H9 (cell line): Measurements from ENCODE around the gene CACNG6. TPM values are rescaled to one million over a fixed set of nuclear protein-coding genes. Genes with fewer than 3 reads are reported as not detected.

Experiments used
- DNase-seq: peaks from one replicate; pipeline ENCODE4 v3.0.0-alpha.2; 2017
- H2AFZ ChIP-seq: one replicate; pipeline ENCODE4 v1.6.1; 2013; ENCODE audit warnings: mild to moderate bottlenecking, low read length, control low read depth, moderate library complexity
- H2AK5ac ChIP-seq: 2 replicates; pipeline ENCODE4 v1.6.1; 2013; ENCODE audit warnings: low read length, control low read depth, mixed read lengths; ENCODE audit not compliant: insufficient read length
- H2BK120ac ChIP-seq: one replicate; pipeline ENCODE4 v1.6.1; 2013; ENCODE audit warnings: low read depth, mild to moderate bottlenecking, low read length, control low read depth, inconsistent platforms; ENCODE audit not compliant: poor library complexity, severe bottlenecking
- H2BK12ac ChIP-seq: 2 replicates; pipeline ENCODE4 v1.6.1; 2013; ENCODE audit warnings: low read length, control low read depth, mixed read lengths, low read depth; ENCODE audit not compliant: insufficient read length
- H2BK15ac ChIP-seq: 2 replicates; pipeline ENCODE4 v1.6.1; 2013; ENCODE audit warnings: low read depth, low read length, control low read depth
- H2BK20ac ChIP-seq: one replicate; pipeline ENCODE4 v1.6.1; 2013; ENCODE audit warnings: low read depth, mild to moderate bottlenecking, low read length, control low read depth, inconsistent platforms; ENCODE audit not compliant: poor library complexity, severe bottlenecking
- H2BK5ac ChIP-seq: 2 replicates; pipeline ENCODE4 v1.6.1; 2013; ENCODE audit warnings: low read length, control low read depth, mixed read lengths; ENCODE audit not compliant: insufficient read length
- H3K14ac ChIP-seq: 2 replicates; pipeline ENCODE4 v1.6.1; 2013; ENCODE audit warnings: low read length, control low read depth; ENCODE audit not compliant: insufficient read depth
- H3K18ac ChIP-seq: 2 replicates; pipeline ENCODE4 v1.6.1; 2013; ENCODE audit warnings: low read depth, mild to moderate bottlenecking, mixed read lengths, low read length, control low read depth; ENCODE audit not compliant: insufficient read length
- H3K23ac ChIP-seq: 2 replicates; pipeline ENCODE4 v1.6.1; 2013; ENCODE audit warnings: low read length, control low read depth, mixed read lengths, low read depth; ENCODE audit not compliant: insufficient read length
- H3K23me2 ChIP-seq: 2 replicates; pipeline ENCODE4 v1.6.1; 2013; ENCODE audit warnings: low read depth, mild to moderate bottlenecking, mixed read lengths, low read length, control low read depth; ENCODE audit not compliant: insufficient read length, poor library complexity, severe bottlenecking
- H3K27ac ChIP-seq: 2 replicates; pipeline ENCODE4 v1.5.1; 2013; ENCODE audit warnings: low read length, control low read depth, mixed read lengths, low read depth; ENCODE audit not compliant: insufficient read length
- H3K27me3 ChIP-seq: 2 replicates; pipeline ENCODE4 v1.6.1; 2013; ENCODE audit warnings: low read length, control low read depth, inconsistent platforms; ENCODE audit not compliant: insufficient read depth
- H3K4ac ChIP-seq: 2 replicates; pipeline ENCODE4 v1.6.1; 2013; ENCODE audit warnings: low read depth, mild to moderate bottlenecking, control low read depth, inconsistent platforms, low read length, moderate library complexity
- H3K4me1 ChIP-seq: 2 replicates; pipeline ENCODE4 v1.6.1; 2013; ENCODE audit warnings: low read length, control low read depth, inconsistent platforms; ENCODE audit not compliant: insufficient read depth
- H3K4me2 ChIP-seq: 2 replicates; pipeline ENCODE4 v1.6.1; 2013; ENCODE audit warnings: low read length, control low read depth, mixed read lengths; ENCODE audit not compliant: insufficient read length, insufficient read depth
- H3K56ac ChIP-seq: 2 replicates; pipeline ENCODE4 v1.6.1; 2013; ENCODE audit warnings: low read depth, mild to moderate bottlenecking, mixed read lengths, low read length, control low read depth; ENCODE audit not compliant: insufficient read length
- H3K79me1 ChIP-seq: 2 replicates; pipeline ENCODE4 v1.6.1; 2013; ENCODE audit warnings: low read depth, mild to moderate bottlenecking, moderate library complexity, low read length, control low read depth, inconsistent platforms; ENCODE audit not compliant: insufficient read depth, poor library complexity, severe bottlenecking
- H3K79me2 ChIP-seq: 2 replicates; pipeline ENCODE4 v1.6.1; 2013; ENCODE audit warnings: low read length, control low read depth, inconsistent platforms; ENCODE audit not compliant: insufficient read depth
- H3K9ac ChIP-seq: 2 replicates; pipeline ENCODE4 v1.6.1; 2013; ENCODE audit warnings: low read length, control low read depth, mixed read lengths; ENCODE audit not compliant: insufficient read length; ENCODE audit errors: extremely low read depth
- H3K9me3 ChIP-seq: one replicate; pipeline ENCODE4 v1.6.1; 2013; ENCODE audit warnings: low read depth, low read length, inconsistent platforms; ENCODE audit not compliant: control insufficient read depth
- H3T11ph ChIP-seq: one replicate; pipeline ENCODE4 v1.6.1; 2013; ENCODE audit warnings: mild to moderate bottlenecking, low read length, control low read depth, inconsistent platforms
- H4K20me1 ChIP-seq: one replicate; pipeline ENCODE4 v1.6.1; 2013; ENCODE audit not compliant: control insufficient read depth, insufficient read length, insufficient read depth
- H4K5ac ChIP-seq: 2 replicates; pipeline ENCODE4 v1.6.1; 2013; ENCODE audit warnings: low read depth, mild to moderate bottlenecking, mixed read lengths, low read length, control low read depth; ENCODE audit not compliant: insufficient read length
- H4K8ac ChIP-seq: replicated peaks from 2 replicates; pipeline ENCODE4 v1.6.1; 2013; ENCODE audit warnings: low read length, control low read depth, mixed read lengths, low read depth; ENCODE audit not compliant: insufficient read length
- H4K91ac ChIP-seq: 2 replicates; pipeline ENCODE4 v1.6.1; 2013; ENCODE audit warnings: low read depth, mild to moderate bottlenecking, moderate library complexity, mixed read lengths, low read length, control low read depth; ENCODE audit not compliant: insufficient read length
- H3K27ac Mint-ChIP-seq, 3 experiments: 2 replicates in 2 of 3; 3 replicates in 1 of 3; pipeline ENCODE4 v1.8.0; 2020 to 2021; ENCODE audit warnings: mixed read lengths in 3 of 3, mild to moderate bottlenecking in 1 of 3, moderate library complexity in 1 of 3
- H3K27me3 Mint-ChIP-seq: 2 replicates; pipeline ENCODE4 v1.8.0; 2021; ENCODE audit warnings: low read depth, mild to moderate bottlenecking, moderate library complexity, mixed read lengths
- H3K36me3 Mint-ChIP-seq, 3 experiments: 2 replicates in 2 of 3; 3 replicates in 1 of 3; pipeline ENCODE4 v1.8.0; 2020 to 2021; ENCODE audit warnings: low read depth in 3 of 3, mixed read lengths in 3 of 3; ENCODE audit not compliant: insufficient read depth in 1 of 3
- H3K4me1 Mint-ChIP-seq, 2 experiments: 2 replicates each; pipeline ENCODE4 v1.8.0; 2020; ENCODE audit warnings: mixed read lengths in 2 of 2
- H3K4me3 Mint-ChIP-seq, 2 experiments: 2 replicates in 1 of 2; 3 replicates in 1 of 2; pipeline ENCODE4 v1.8.0; 2020 to 2021; ENCODE audit warnings: mild to moderate bottlenecking in 2 of 2, mixed read lengths in 2 of 2, moderate library complexity in 1 of 2
- H3K9me3 Mint-ChIP-seq, 2 experiments: 2 replicates in 1 of 2; 3 replicates in 1 of 2; pipeline ENCODE4 v1.8.0; 2020; ENCODE audit warnings: mild to moderate bottlenecking in 2 of 2, mixed read lengths in 2 of 2, moderate library complexity in 1 of 2
- CTCF ChIP-seq: fragments of 200-600 bp; sonication (generic); conservative IDR thresholded peaks from 3 replicates; pipeline ENCODE4 v1.8.0; 2021; ENCODE audit warnings: antibody characterized with exemption, mild to moderate bottlenecking
- WGBS: extraction: QIAGEN DNeasy Blood & Tissue Kit; methylation state at CpG from one replicate; pipeline ENCODE4 v1.1.7; 2013; ENCODE audit warnings: missing lambda C conversion rate, low lambda C conversion rate, mixed read lengths; ENCODE audit not compliant: insufficient read length; ENCODE audit errors: extremely low coverage; 5-methylcytosine and 5-hydroxymethylcytosine counted together
- total RNA-seq: library from RNA; stranded (reverse); gene quantifications from 2 replicates; pipeline ENCODE4 v1.2.1, GENCODE V29; 2021

CACNG6 gene
- total RNA-seq, 1 experiment from 2014 or later = 1.6 TPM

GRCh38 chr19:54024660-54025059 lies 33.2 kb downstream of the CACNG6 start:
- Histone ChIP-seq H2AFZ (no peak overlapping the region), H3K27me3 (no peaks in the 10 kb centered on the region), H2BK5ac (no peak overlapping the region), H2BK120ac (no peak overlapping the region), H4K20me1 (no peaks in the 10 kb centered on the region), H3K23ac (no peak overlapping the region), H3K14ac (no peak overlapping the region), H3K4me1 (no peaks in the 10 kb centered on the region), H3K4me2 (no peak overlapping the region), H3K23me2 (no peaks in the 10 kb centered on the region), H4K91ac (no peak overlapping the region), H3K79me2 (no peaks in the 10 kb centered on the region), H2BK12ac (no peak overlapping the region), H2AK5ac (no peak overlapping the region), H4K8ac (no peak overlapping the region), H3T11ph (no peak overlapping the region), H2BK20ac (no peak overlapping the region), H3K79me1 (no peaks in the 10 kb centered on the region), H3K18ac (no peak overlapping the region), H3K9me3 (no peaks in the 10 kb centered on the region), H3K4ac (no peak overlapping the region), H4K5ac (no peak overlapping the region), H3K9ac (no peak overlapping the region), H3K27ac (no peak overlapping the region), H3K56ac (no peak overlapping the region), H2BK15ac (no peak overlapping the region)
- Mint-ChIP-seq H3K27ac (no peak overlapping the region), H3K4me1 (peaks cover 16 to 20% of the 10 kb centered on the region in 2 experiments), H3K4me3 (no peak overlapping the region; a peak in 1 of 5 replicates), H3K27me3 (peaks cover 8% of the 10 kb centered on the region), H3K9me3 (peaks cover 2 to 5% of the 10 kb centered on the region in 2 experiments; a peak in 3 of 5 replicates), H3K36me3 (peaks cover 0 to 6% (median 2%) of the 10 kb centered on the region in 3 experiments; a peak in 2 of 7 replicates)
- TF ChIP-seq CTCF = no peak
- DNase-seq = no peak
- no CpG with 5 or more reads among the region's 9 CpGs for whole genome bisulfite sequencing
